Upper lobe of left lung (tissue), 6 donors: ENCODE measurements around the gene CLEC20A. TPM values are rescaled to one million over a fixed set of nuclear protein-coding genes. Genes with fewer than 3 reads are reported as not detected.
A peak's percentile ranks its signal among the peaks of the same experiment; 100 is the strongest.

Source experiments
- ATAC-seq, 2 donors: fragments of 200-7000 bp; cut with Tn5 transposase; one replicate each; pipeline ENCODE4 v1.9.1; 2022; ENCODE audit warnings: mild to moderate bottlenecking in 2 of 2, moderate library complexity in 2 of 2; ENCODE audit not compliant: low FRiP score in 2 of 2
- DNase-seq, 2 donors: peaks; one replicate each; pipeline ENCODE4 v3.0.0-alpha.2; 2019 to 2020
- H3K27ac ChIP-seq, 4 donors: fragments of 200-600 bp; sonication (generic); one replicate each; pipeline ENCODE4 v1.5.1; 2016 to 2019
- H3K27me3 ChIP-seq, 4 donors: fragments of 200-600 bp; sonication (generic); one replicate each; pipeline ENCODE4 v1.5.1; 2017 to 2019
- H3K36me3 ChIP-seq, 4 donors: fragments of 200-600 bp; sonication (generic); one replicate each; pipeline ENCODE4 v1.5.1; 2016 to 2019
- H3K4me1 ChIP-seq, 4 donors: fragments of 200-600 bp; sonication (generic); one replicate each; pipeline ENCODE4 v1.5.1; 2018 to 2019
- H3K4me3 ChIP-seq, 4 donors: fragments of 200-600 bp; sonication (generic); one replicate each; pipeline ENCODE4 v1.5.1; 2017 to 2019; ENCODE audit warnings: mild to moderate bottlenecking in 2 of 4, moderate library complexity in 1 of 4
- H3K9me3 ChIP-seq, 4 donors: fragments of 200-600 bp; sonication (generic); one replicate each; pipeline ENCODE4 v1.5.1; 2018 to 2019
- EP300 ChIP-seq, 4 donors: sonication (generic); formaldehyde crosslinking; IDR thresholded peaks; one replicate each; pipeline ENCODE4 v1.5.1; 2017; ENCODE audit warnings: antibody characterized with exemption in 4 of 4, control low read depth in 2 of 4
- POLR2A ChIP-seq, 4 donors: fragments of 450-650 bp; IDR thresholded peaks; one replicate each; pipeline ENCODE4 v1.5.1; 2016 to 2017; ENCODE audit warnings: antibody characterized with exemption in 4 of 4, mild to moderate bottlenecking in 2 of 4
- POLR2AphosphoS5 ChIP-seq, 2 donors: sonication (generic); formaldehyde crosslinking; IDR thresholded peaks; one replicate each; pipeline ENCODE4 v1.5.1; 2017; ENCODE audit warnings: antibody characterized with exemption in 2 of 2
- WGBS, 2 donors: methylation state at CpG; one replicate each; pipeline ENCODE4 v1.1.5; 2017 to 2018; 5-methylcytosine and 5-hydroxymethylcytosine counted together
- total RNA-seq, 6 donors: library from RNA; depleted of rRNA in 4 of 6; stranded (reverse); fragments of >200 nt in 4 of 6; gene quantifications; one replicate each; pipeline versions ENCODE4 v1.1.0 to v1.2.1, GENCODE V29; 2016 to 2021
- TF ChIP-seq, protein P1 (sequence below), 6 experiments: fragments of 450-650 bp in 4 of 6; fragments of 200-600 bp in 2 of 6; sonication (generic) in 2 of 6; IDR thresholded peaks; one replicate each; pipeline ENCODE4 v1.5.1; 2016 to 2019; ENCODE audit warnings: antibody characterized with exemption in 6 of 6
- donor health status: DM: no; HTN: no; CAD: no; lungs with moderate emphysema.
- donor health status: DM: no; HTN: yes; CAD: no; lungs with severe emphysema.

The CLEC20A gene
- total RNA-seq, 6 donors from 2014 or later: not detected

DNA sequence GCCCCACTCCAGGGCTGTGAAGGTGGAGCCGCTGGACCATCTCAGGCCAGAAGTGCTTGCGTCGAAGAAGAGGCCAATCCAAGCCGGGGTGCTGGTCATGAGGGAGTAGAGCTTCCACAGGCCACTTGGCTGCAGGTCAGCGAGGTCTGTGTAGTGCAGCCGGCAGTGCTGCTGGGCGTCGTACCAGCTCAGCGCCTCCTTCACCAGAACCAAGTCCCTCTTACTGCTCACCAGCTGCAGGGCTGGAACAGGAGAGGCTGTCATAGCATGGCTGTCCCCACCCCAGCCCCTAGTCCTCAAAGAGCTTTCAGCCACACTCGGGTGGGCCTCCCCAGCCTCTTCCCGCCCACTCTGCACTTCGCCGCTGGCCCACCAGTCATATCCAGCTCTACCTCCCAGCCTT is 2.2 kb downstream of the CLEC20A start:
- DNase-seq (peak in 1 of 2 donors; percentile 56), ATAC-seq (no peak)
- no peak overlapping the region for H3K27ac ChIP-seq
- 85 to 93% methylated on average over 13 of the region's 13 CpGs for WGBS, 2 donors
- no peaks in the 10 kb centered on the region for H3K9me3 ChIP-seq
- H3K4me1 ChIP-seq: no peaks in the 10 kb centered on the region
- H3K27me3 ChIP-seq: no peaks in the 10 kb centered on the region
- no peak overlapping the region for H3K4me3 ChIP-seq
- TF ChIP-seq EP300 (IDR thresholded peaks at IDR 0.05) (no peak), POLR2A (IDR thresholded peaks at IDR 0.05) (no peak), POLR2AphosphoS5 (IDR thresholded peaks at IDR 0.05) (no peak)
- TF ChIP-seq, protein P1, sequence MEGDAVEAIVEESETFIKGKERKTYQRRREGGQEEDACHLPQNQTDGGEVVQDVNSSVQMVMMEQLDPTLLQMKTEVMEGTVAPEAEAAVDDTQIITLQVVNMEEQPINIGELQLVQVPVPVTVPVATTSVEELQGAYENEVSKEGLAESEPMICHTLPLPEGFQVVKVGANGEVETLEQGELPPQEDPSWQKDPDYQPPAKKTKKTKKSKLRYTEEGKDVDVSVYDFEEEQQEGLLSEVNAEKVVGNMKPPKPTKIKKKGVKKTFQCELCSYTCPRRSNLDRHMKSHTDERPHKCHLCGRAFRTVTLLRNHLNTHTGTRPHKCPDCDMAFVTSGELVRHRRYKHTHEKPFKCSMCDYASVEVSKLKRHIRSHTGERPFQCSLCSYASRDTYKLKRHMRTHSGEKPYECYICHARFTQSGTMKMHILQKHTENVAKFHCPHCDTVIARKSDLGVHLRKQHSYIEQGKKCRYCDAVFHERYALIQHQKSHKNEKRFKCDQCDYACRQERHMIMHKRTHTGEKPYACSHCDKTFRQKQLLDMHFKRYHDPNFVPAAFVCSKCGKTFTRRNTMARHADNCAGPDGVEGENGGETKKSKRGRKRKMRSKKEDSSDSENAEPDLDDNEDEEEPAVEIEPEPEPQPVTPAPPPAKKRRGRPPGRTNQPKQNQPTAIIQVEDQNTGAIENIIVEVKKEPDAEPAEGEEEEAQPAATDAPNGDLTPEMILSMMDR (IDR thresholded peaks at IDR 0.05): no peak
- H3K36me3 ChIP-seq: no peaks in the 10 kb centered on the region

DNA sequence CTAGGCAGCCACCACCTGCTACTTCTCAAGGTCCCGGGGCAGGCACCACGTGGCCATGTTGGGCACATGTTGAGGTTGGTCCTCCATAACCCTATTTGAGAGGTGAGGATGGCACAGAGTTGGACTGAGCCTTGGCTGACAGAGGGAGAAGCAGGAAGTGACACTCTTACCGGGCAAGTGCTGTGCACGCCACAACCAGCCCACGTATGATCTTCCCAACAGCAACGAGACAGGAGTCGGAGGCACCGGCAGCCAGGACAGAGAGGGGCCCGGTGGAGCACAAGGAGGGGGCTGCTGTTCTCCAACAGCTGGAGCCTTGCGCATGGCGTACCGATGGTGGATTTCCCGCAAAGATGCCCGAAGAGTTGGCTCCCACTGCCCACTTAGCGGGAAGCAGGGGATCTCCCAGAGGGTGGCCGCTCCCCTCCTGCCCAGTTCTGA is 3.4 kb downstream of the CLEC20A start:
- Histone ChIP-seq H3K4me1 (no peaks in the 10 kb centered on the region), H3K27me3 (no peaks in the 10 kb centered on the region), H3K36me3 (no peaks in the 10 kb centered on the region), H3K9me3 (no peaks in the 10 kb centered on the region), H3K4me3 (no peak overlapping the region), H3K27ac (no peak overlapping the region)
- DNase-seq: peak in 1 of 2 donors; percentile 48
- 95 to 96% methylated on average over 12 to 16 of the region's 16 CpGs for WGBS, 2 donors
- ATAC-seq: no peak
- TF ChIP-seq POLR2AphosphoS5 (IDR thresholded peaks at IDR 0.05) (no peak), EP300 (IDR thresholded peaks at IDR 0.05) (no peak), POLR2A (IDR thresholded peaks at IDR 0.05) (no peak)
- TF ChIP-seq, protein P1 (IDR thresholded peaks at IDR 0.05): no peak

DNA sequence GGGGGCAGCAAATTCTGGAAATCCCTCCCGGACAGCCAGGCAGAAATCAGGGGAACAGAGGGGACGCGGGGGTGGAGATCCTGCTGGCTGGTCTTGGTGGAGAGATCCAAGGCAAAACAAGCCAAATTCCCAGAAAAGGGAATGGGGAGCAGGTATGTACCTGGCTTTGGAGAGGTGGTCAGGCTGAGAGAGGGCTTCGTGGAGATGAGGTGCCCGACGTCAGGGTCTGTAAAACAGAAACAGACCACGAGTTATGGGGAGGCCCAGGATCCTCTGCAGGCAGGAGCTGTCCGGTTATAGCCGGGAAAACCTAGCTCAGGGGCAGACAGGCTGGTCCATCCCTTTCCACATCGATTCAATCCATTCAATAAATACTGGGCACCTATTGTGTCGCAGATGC is 4.4 kb downstream of the CLEC20A start:
- ATAC-seq (no peak), DNase-seq (no peak)
- H3K36me3 ChIP-seq: no peaks in the 10 kb centered on the region
- H3K27ac ChIP-seq: no peak overlapping the region
- no peak for TF ChIP-seq POLR2A (IDR thresholded peaks at IDR 0.05)
- no peak for TF ChIP-seq POLR2AphosphoS5 (IDR thresholded peaks at IDR 0.05)
- TF ChIP-seq, protein P1 (IDR thresholded peaks at IDR 0.05): no peak
- no peak for TF ChIP-seq EP300 (IDR thresholded peaks at IDR 0.05)
- H3K9me3 ChIP-seq: no peaks in the 10 kb centered on the region
- H3K4me1 ChIP-seq: peaks cover 0 to under 1% (median 0%) of the 10 kb centered on the region in 4 donors
- no peaks in the 10 kb centered on the region for H3K27me3 ChIP-seq
- no peak overlapping the region for H3K4me3 ChIP-seq
- WGBS, 2 donors: 86 to 94% methylated on average over 11 of the region's 11 CpGs

DNA sequence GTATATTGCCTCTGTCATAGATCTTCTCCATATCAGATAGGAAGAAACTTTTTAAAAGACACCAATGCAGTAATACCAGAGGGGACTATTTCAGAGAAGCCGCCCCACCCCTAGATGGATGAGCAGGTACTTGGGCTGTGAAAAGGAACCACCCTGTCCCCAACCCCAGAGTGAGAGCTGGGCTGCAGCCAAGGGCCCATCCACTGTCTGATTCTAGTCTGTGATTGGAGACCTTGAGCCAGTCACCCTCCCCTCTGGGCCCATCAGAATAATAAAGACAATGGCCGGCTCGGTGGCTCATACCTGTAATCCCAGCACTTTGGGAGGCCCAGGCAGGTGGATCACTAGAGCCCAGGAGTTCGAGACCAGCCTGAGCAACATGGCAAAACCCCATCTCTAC is 5.0 kb downstream of the CLEC20A start:
- Histone ChIP-seq H3K4me3 (no peak overlapping the region), H3K27ac (no peak overlapping the region), H3K9me3 (no peaks in the 10 kb centered on the region), H3K36me3 (no peaks in the 10 kb centered on the region), H3K27me3 (no peaks in the 10 kb centered on the region), H3K4me1 (peaks cover 0 to 7% (median under 1%) of the 10 kb centered on the region in 4 donors)
- DNase-seq (no peak), ATAC-seq (no peak)
- TF ChIP-seq, protein P1 (IDR thresholded peaks at IDR 0.05): no peak
- TF ChIP-seq POLR2AphosphoS5 (IDR thresholded peaks at IDR 0.05): no peak
- no peak for TF ChIP-seq POLR2A (IDR thresholded peaks at IDR 0.05)
- no peak for TF ChIP-seq EP300 (IDR thresholded peaks at IDR 0.05)
- whole genome bisulfite sequencing, 2 donors: 90 to 93% methylated on average over 4 of the region's 4 CpGs

DNA sequence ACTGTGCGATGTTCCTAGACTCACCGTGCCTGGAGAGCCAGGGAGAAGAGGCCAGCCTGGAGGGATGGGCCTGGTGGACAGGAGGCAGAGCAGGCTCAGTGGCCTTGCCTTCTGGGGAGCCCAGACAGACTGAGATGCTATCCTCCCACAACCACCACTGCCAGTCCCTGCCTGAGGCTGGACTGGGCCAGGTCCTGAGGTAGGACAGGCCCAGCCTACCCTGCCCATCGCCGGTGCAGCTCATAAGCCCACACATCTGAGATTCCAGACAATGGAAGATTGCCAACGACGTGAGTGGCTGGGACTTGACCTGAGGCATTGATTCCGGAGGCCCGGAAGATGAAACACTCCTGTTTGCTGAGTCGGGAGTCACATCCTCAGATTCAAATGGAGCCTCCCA is 5.8 kb downstream of the CLEC20A start:
- 85 to 89% methylated on average over 6 to 9 of the region's 9 CpGs for WGBS, 2 donors
- Histone ChIP-seq H3K27me3 (no peaks in the 10 kb centered on the region), H3K4me1 (peaks cover 0 to 15% (median 3%) of the 10 kb centered on the region in 4 donors), H3K36me3 (no peaks in the 10 kb centered on the region), H3K4me3 (no peak overlapping the region), H3K27ac (no peak overlapping the region), H3K9me3 (no peaks in the 10 kb centered on the region)
- DNase-seq (peak in 1 of 2 donors; percentile 36), ATAC-seq (no peak)
- no peak for TF ChIP-seq POLR2A (IDR thresholded peaks at IDR 0.05)
- no peak for TF ChIP-seq EP300 (IDR thresholded peaks at IDR 0.05)
- TF ChIP-seq POLR2AphosphoS5 (IDR thresholded peaks at IDR 0.05): no peak
- TF ChIP-seq, protein P1 (IDR thresholded peaks at IDR 0.05): no peak
